Transverse colon (tissue), 4 donors: Measurements from ENCODE around the gene VWA3B. TPM values are rescaled to one million over a fixed set of nuclear protein-coding genes. Genes with fewer than 3 reads are reported as not detected.

ENCODE experiments used
- DNase-seq: peaks from one replicate; pipeline ENCODE4 v3.0.0-alpha.2; 2019
- H3K27ac ChIP-seq, 4 donors: fragments of 200-600 bp; sonication (generic); 2 replicates each; pipeline ENCODE4 v1.5.1; 2016 to 2018; ENCODE audit warnings: inconsistent platforms in 4 of 4
- H3K27me3 ChIP-seq: fragments of 200-600 bp; sonication (generic); 2 replicates; pipeline ENCODE4 v1.5.1; 2017; ENCODE audit warnings: inconsistent platforms
- H3K36me3 ChIP-seq, 4 donors: fragments of 200-600 bp; sonication (generic); 2 replicates each; pipeline ENCODE4 v1.5.1; 2017 to 2019; ENCODE audit warnings: inconsistent platforms in 4 of 4
- H3K4me1 ChIP-seq, 4 donors: fragments of 200-600 bp; sonication (generic); 2 replicates each; pipeline ENCODE4 v1.5.1; 2017 to 2020; ENCODE audit warnings: inconsistent platforms in 4 of 4
- H3K4me3 ChIP-seq, 4 donors: fragments of 200-600 bp; sonication (generic); 1 replicate in 1 of 4; 2 replicates in 3 of 4; pipeline versions ENCODE4 v1.5.1 to v1.6.1; 2017 to 2019; ENCODE audit warnings: inconsistent platforms in 4 of 4
- H3K9me3 ChIP-seq, 2 donors: fragments of 200-600 bp; sonication (generic); 2 replicates each; pipeline ENCODE4 v1.5.1; 2017 to 2019; ENCODE audit warnings: inconsistent platforms in 2 of 2
- CTCF ChIP-seq, 5 experiments: fragments of 200-600 bp in 3 of 5; fragments of 450-650 bp in 2 of 5; sonication (generic) in 3 of 5; IDR thresholded peaks; 1 replicate in 2 of 5; 2 replicates in 3 of 5; pipeline ENCODE4 v1.5.1; 2016 to 2017; ENCODE audit warnings: antibody characterized with exemption in 5 of 5, inconsistent platforms in 3 of 5, mild to moderate bottlenecking in 2 of 5, moderate library complexity in 1 of 5
- EP300 ChIP-seq: sonication (generic); formaldehyde crosslinking; IDR thresholded peaks from one replicate; pipeline ENCODE4 v1.6.1; 2017; ENCODE audit warnings: antibody characterized with exemption, low read depth
- POLR2A ChIP-seq: fragments of 450-650 bp; IDR thresholded peaks from one replicate; pipeline ENCODE4 v1.6.1; 2016; ENCODE audit warnings: antibody characterized with exemption, mild to moderate bottlenecking, moderate library complexity
- POLR2AphosphoS5 ChIP-seq, 3 donors: sonication (generic); formaldehyde crosslinking; IDR thresholded peaks; one replicate each; pipeline ENCODE4 v1.6.1; 2016; ENCODE audit warnings: antibody characterized with exemption in 3 of 3
- WGBS, 2 donors: methylation state at CpG; one replicate each; pipeline ENCODE4 v1.1.5; 2018; ENCODE audit warnings: low coverage in 1 of 2; 5-methylcytosine and 5-hydroxymethylcytosine counted together
- in situ Hi-C, 4 donors: fragments of 200-750 bp; cut with MboI; loops; one replicate each; pipeline versions ENCODE4 v1.15.0 to v1.15.1; 2017; ENCODE audit warnings: low sequenced_read_pairs in 3 of 4, low pct_ligation_motif_present in 1 of 4, low pct_unique_long_range_greater_than_20kb in 1 of 4
- intact Hi-C: fragments of 100-400 bp; cut with DNase I; formaldehyde crosslinking; loops from one replicate; pipeline ENCODE4 v1.15.1; 2023; ENCODE audit warnings: low total_unique reads
- total RNA-seq, 4 donors: library from RNA; depleted of rRNA; stranded (reverse); fragments of >200 nt; gene quantifications; one replicate each; pipeline ENCODE4 v1.1.0, GENCODE V29; 2016

Gene VWA3B
- total RNA-seq, 4 donors from 2014 or later: 0.41 to 0.48 TPM; not detected in 2

- H3K9me3 ChIP-seq: peaks cover 4 to 5% of the 10 kb centered on the region in 2 donors
- H3K27ac ChIP-seq: no peak overlapping the region
- in situ Hi-C loops: no loop called here
- no peak for DNase-seq
- H3K27me3 ChIP-seq: no peaks in the 10 kb centered on the region
- H3K36me3 ChIP-seq: no peaks in the 10 kb centered on the region
- intact Hi-C loops: no loop called here
- WGBS, 2 donors: 93 to 95% methylated on average over 4 of the region's 4 CpGs
- no peak overlapping the region for H3K4me3 ChIP-seq
- H3K4me1 ChIP-seq: no peaks in the 10 kb centered on the region
- TF ChIP-seq EP300: no peak
- no peak for TF ChIP-seq POLR2AphosphoS5 (IDR thresholded peaks at IDR 0.05)
- no peak for TF ChIP-seq POLR2A
- no peak for TF ChIP-seq CTCF (IDR thresholded peaks at IDR 0.05)
Observed at GRCh38 chr2:98327776-98328175, 240.8 kb downstream of the VWA3B start.

GRCh38 chr2:98329549-98329948 is 242.6 kb downstream of the VWA3B start:
- TF ChIP-seq CTCF (IDR thresholded peaks at IDR 0.05) (no peak), POLR2A (no peak), POLR2AphosphoS5 (IDR thresholded peaks at IDR 0.05) (no peak), EP300 (no peak)
- no peaks in the 10 kb centered on the region for H3K4me1 ChIP-seq
- intact Hi-C loops (no loop called here), in situ Hi-C loops (no loop called here)
- no peak for DNase-seq
- H3K36me3 ChIP-seq: no peaks in the 10 kb centered on the region
- H3K4me3 ChIP-seq: no peak overlapping the region
- peaks cover 0 to 5% of the 10 kb centered on the region in 2 donors for H3K9me3 ChIP-seq
- H3K27ac ChIP-seq: no peak overlapping the region
- WGBS, 2 donors: 87 to 96% methylated on average over 4 of the region's 4 CpGs
- no peaks in the 10 kb centered on the region for H3K27me3 ChIP-seq

GRCh38 chr2:98332989-98333388 is 246.0 kb downstream of the VWA3B start:
- Histone ChIP-seq H3K36me3 (no peaks in the 10 kb centered on the region), H3K27ac (no peak overlapping the region), H3K27me3 (no peaks in the 10 kb centered on the region), H3K4me1 (no peaks in the 10 kb centered on the region), H3K4me3 (no peak overlapping the region), H3K9me3 (peaks cover 0 to 3% of the 10 kb centered on the region in 2 donors)
- in situ Hi-C loops (no loop called here), intact Hi-C loops (no loop called here)
- TF ChIP-seq EP300 (no peak), POLR2A (no peak), CTCF (IDR thresholded peaks at IDR 0.05) (no peak), POLR2AphosphoS5 (IDR thresholded peaks at IDR 0.05) (no peak)
- DNase-seq: no peak
- WGBS, 2 donors: 87 to 88% methylated on average over 3 to 5 of the region's 5 CpGs

- no peak for DNase-seq
- TF ChIP-seq CTCF (IDR thresholded peaks at IDR 0.05): no peak
- no peak for TF ChIP-seq POLR2A
- TF ChIP-seq EP300: no peak
- TF ChIP-seq POLR2AphosphoS5 (IDR thresholded peaks at IDR 0.05): no peak
- H3K36me3 ChIP-seq: no peaks in the 10 kb centered on the region
- intact Hi-C loops: no loop called here
- WGBS, 2 donors: 86% methylated on average over 2 of the region's 2 CpGs; no CpG with 5 or more reads in 1 of the 2 donors
- no peak overlapping the region for H3K27ac ChIP-seq
- in situ Hi-C loops: no loop called here
- H3K4me1 ChIP-seq: no peaks in the 10 kb centered on the region
- no peaks in the 10 kb centered on the region for H3K27me3 ChIP-seq
- H3K4me3 ChIP-seq: no peak overlapping the region
- H3K9me3 ChIP-seq: peaks cover 0 to 3% of the 10 kb centered on the region in 2 donors
Observed at GRCh38 chr2:98333922-98334321, 247.0 kb downstream of the VWA3B start.
